Measurements from ENCODE around the gene RGS4.

- no peak for TF ChIP-seq CTCF (optimal IDR thresholded peaks at IDR 0.05 in 1 of 3, IDR thresholded peaks at IDR 0.05 in 1 of 3, conservative IDR thresholded peaks at IDR 0.05 in 1 of 3; ENCODE audit: extremely low read depth in 1 of 3, insufficient read depth in 2 of 3, low read length in 3 of 3)
- no peak for TF ChIP-seq EZH2 (IDR thresholded peaks at IDR 0.05; ENCODE audit: low read length)
Measured at GRCh38 chr1:163068716-163069115, 445 bp upstream of the RGS4 start.

Measured in keratinocyte (primary cell).